GM23338 (cell line): ENCODE measurements around the gene GUCY1A2. TPM values are rescaled to one million over a fixed set of nuclear protein-coding genes. Genes with fewer than 3 reads are reported as not detected.

ENCODE experiments used
- ATAC-seq: fragments of 200-7000 bp; cut with Tn5 transposase; 3 replicates; pipeline ENCODE4 v1.9.1; 2020
- DNase-seq: peaks from one replicate; pipeline ENCODE4 v3.0.0-alpha.2; 2015; ENCODE audit warnings: low spot score
- H2AFZ ChIP-seq: fragments of 200-600 bp; sonication (generic); 2 replicates; pipeline ENCODE4 v1.8.0; 2016; ENCODE audit warnings: antibody characterized with exemption, mild to moderate bottlenecking, moderate library complexity
- H3F3A ChIP-seq: fragments of 200-600 bp; sonication (generic); replicated peaks from 2 replicates; pipeline ENCODE4 v1.8.0; 2017; ENCODE audit warnings: antibody characterized with exemption, mixed run types, low read depth
- H3K27ac ChIP-seq: fragments of 200-600 bp; sonication (generic); 2 replicates; pipeline ENCODE4 v1.6.1; 2016; ENCODE audit warnings: low read depth
- H3K27me3 ChIP-seq: fragments of 200-600 bp; sonication (generic); 2 replicates; pipeline ENCODE4 v1.8.0; 2016; ENCODE audit warnings: mild to moderate bottlenecking, mixed run types, moderate library complexity; ENCODE audit not compliant: insufficient read depth
- H3K36me3 ChIP-seq: fragments of 200-600 bp; sonication (generic); 2 replicates; pipeline ENCODE4 v1.8.0; 2016; ENCODE audit warnings: mild to moderate bottlenecking; ENCODE audit not compliant: insufficient read depth
- H3K4me1 ChIP-seq: fragments of 200-600 bp; sonication (generic); 2 replicates; pipeline ENCODE4 v1.8.0; 2016; ENCODE audit warnings: mild to moderate bottlenecking, moderate library complexity; ENCODE audit not compliant: insufficient read depth
- H3K4me2 ChIP-seq: fragments of 200-600 bp; sonication (generic); 2 replicates; pipeline ENCODE4 v1.7.1; 2017; ENCODE audit warnings: mixed run types
- H3K4me3 ChIP-seq: fragments of 200-600 bp; sonication (generic); 2 replicates; pipeline ENCODE4 v1.6.1; 2016; ENCODE audit warnings: mixed run types
- H3K79me2 ChIP-seq: fragments of 200-600 bp; sonication (generic); replicated peaks from 2 replicates; pipeline ENCODE4 v1.8.0; 2017; ENCODE audit warnings: mild to moderate bottlenecking; ENCODE audit not compliant: insufficient read depth
- H3K9me2 ChIP-seq: fragments of 200-600 bp; sonication (generic); 2 replicates; pipeline ENCODE4 v1.8.0; 2017; ENCODE audit not compliant: insufficient read depth
- H4K20me1 ChIP-seq: fragments of 200-600 bp; sonication (generic); replicated peaks from 2 replicates; pipeline ENCODE4 v1.8.0; 2017; ENCODE audit warnings: mild to moderate bottlenecking; ENCODE audit not compliant: insufficient read depth
- H3K27ac Mint-ChIP-seq: 2 replicates; pipeline ENCODE4 v1.8.0; 2020; ENCODE audit warnings: inconsistent platforms, mild to moderate bottlenecking, moderate library complexity, mixed read lengths
- H3K27me3 Mint-ChIP-seq: 3 replicates; pipeline ENCODE4 v1.8.0; 2022; ENCODE audit warnings: low read depth, mild to moderate bottlenecking, moderate library complexity, mixed read lengths, inconsistent platforms; ENCODE audit not compliant: insufficient read depth, poor library complexity
- H3K36me3 Mint-ChIP-seq: 3 replicates; pipeline ENCODE4 v1.8.0; 2021; ENCODE audit warnings: low read depth, mild to moderate bottlenecking, inconsistent platforms, moderate library complexity, mixed read lengths
- H3K4me1 Mint-ChIP-seq: 3 replicates; pipeline ENCODE4 v1.8.0; 2020; ENCODE audit warnings: mild to moderate bottlenecking, inconsistent platforms, mixed read lengths
- H3K4me3 Mint-ChIP-seq: 3 replicates; pipeline ENCODE4 v1.8.0; 2021; ENCODE audit warnings: moderate library complexity, mild to moderate bottlenecking, inconsistent platforms, mixed read lengths
- H3K9me3 Mint-ChIP-seq: 3 replicates; pipeline ENCODE4 v1.8.0; 2020; ENCODE audit warnings: moderate library complexity, mild to moderate bottlenecking, inconsistent platforms, mixed read lengths
- CREB1 ChIP-seq: fragments of 250-450 bp; sonication (Bioruptor Pico); IDR thresholded peaks from 2 replicates; pipeline ENCODE4 v1.5.0; 2020; ENCODE audit warnings: low read depth, mild to moderate bottlenecking, moderate library complexity
- CTCF ChIP-seq, 2 experiments: fragments of 200-600 bp in 1 of 2; sonication (generic) in 1 of 2; conservative IDR thresholded peaks; 2 replicates each; pipeline versions ENCODE4 v1.5.1 to v1.6.1; 2016 to 2017; ENCODE audit warnings: antibody characterized with exemption in 2 of 2, low read depth in 2 of 2, mild to moderate bottlenecking in 2 of 2, moderate library complexity in 1 of 2
- ETS1 ChIP-seq: IDR thresholded peaks from 2 replicates; pipeline ENCODE4 v1.6.1; 2016; ENCODE audit warnings: antibody characterized with exemption
- EZH2 ChIP-seq: fragments of 200-600 bp; sonication (generic); IDR thresholded peaks from one replicate; pipeline ENCODE4 v1.8.0; 2017; ENCODE audit warnings: antibody characterized with exemption, mild to moderate bottlenecking, low read depth; ENCODE audit not compliant: unreplicated experiment
- EZH2phosphoT487 ChIP-seq: fragments of 200-600 bp; sonication (generic); IDR thresholded peaks from one replicate; pipeline ENCODE4 v1.8.1; 2018; ENCODE audit warnings: antibody characterized with exemption; ENCODE audit not compliant: unreplicated experiment
- JUNB ChIP-seq: IDR thresholded peaks from one replicate; pipeline ENCODE4 v1.6.1; 2016; ENCODE audit warnings: antibody characterized with exemption; ENCODE audit not compliant: unreplicated experiment
- ZNF114 ChIP-seq: fragments of 250-450 bp; sonication (Bioruptor Pico); IDR thresholded peaks from 2 replicates; pipeline ENCODE4 v1.5.0; 2020; ENCODE audit warnings: mild to moderate bottlenecking, moderate library complexity
- ZNF331 ChIP-seq: fragments of 250-450 bp; sonication (Bioruptor Pico); IDR thresholded peaks from 2 replicates; pipeline ENCODE4 v1.5.0; 2020; ENCODE audit warnings: low read depth, mild to moderate bottlenecking, moderate library complexity
- ZNF462 ChIP-seq: fragments of 250-450 bp; sonication (Bioruptor Pico); IDR thresholded peaks from 2 replicates; pipeline ENCODE4 v1.5.0; 2020; ENCODE audit warnings: mild to moderate bottlenecking, moderate library complexity
- polyA plus RNA-seq: library from polyadenylated mRNA; unstranded; fragments of >200 nt; fragmentation: Nextera tagmentation; extraction: Ambion mirVana; gene quantifications from 2 replicates; pipeline ENCODE4 v1.2.1, GENCODE V29; 2016
- total RNA-seq: library from RNA; depleted of rRNA; stranded (reverse); fragments of >200 nt; shearing (Covaris generic); gene quantifications from 2 replicates; pipeline ENCODE4 v1.2.3, GENCODE V29; 2014

The GUCY1A2 gene
- total and polyA plus RNA-seq, 2 experiments from 2014 or later: 0.36 to 1.4 TPM

- peaks cover 15% of the 10 kb centered on the region for H3K4me1 Mint-ChIP-seq
- H3K9me3 Mint-ChIP-seq: no peaks in the 10 kb centered on the region
- H3K4me3 ChIP-seq: no peak overlapping the region
- H3K4me3 Mint-ChIP-seq: no peak overlapping the region
- no peak for DNase-seq
- no peaks in the 10 kb centered on the region for H3K27me3 Mint-ChIP-seq
- no peaks in the 10 kb centered on the region for H3F3A ChIP-seq
- no peak for ATAC-seq
- no peaks in the 10 kb centered on the region for H4K20me1 ChIP-seq
- no peaks in the 10 kb centered on the region for H3K9me2 ChIP-seq
- no peak overlapping the region for H3K4me2 ChIP-seq
- TF ChIP-seq EZH2phosphoT487 (no peak), EZH2 (no peak), ETS1 (no peak)
- no peaks in the 10 kb centered on the region for H3K79me2 ChIP-seq
- H2AFZ ChIP-seq: no peak overlapping the region
- H3K27ac Mint-ChIP-seq: no peak overlapping the region
- H3K27me3 ChIP-seq: no peaks in the 10 kb centered on the region
- H3K27ac ChIP-seq: no peak overlapping the region
- peaks cover 7% of the 10 kb centered on the region for H3K4me1 ChIP-seq
- H3K36me3 ChIP-seq: no peaks in the 10 kb centered on the region
- no peaks in the 10 kb centered on the region for H3K36me3 Mint-ChIP-seq
Measured at GRCh38 chr11:106770489-106771085, 247.7 kb downstream of the GUCY1A2 start.

GRCh38 chr11:106765469-106766258, 252.6 kb downstream of the GUCY1A2 start:
- Mint-ChIP-seq H3K4me1 (peaks cover 22% of the 10 kb centered on the region), H3K9me3 (no peaks in the 10 kb centered on the region), H3K4me3 (no peak overlapping the region), H3K27ac (peak overlapping the region; percentile 65; the same call in 1 of the 2 replicates), H3K27me3 (no peaks in the 10 kb centered on the region), H3K36me3 (no peaks in the 10 kb centered on the region)
- peak; percentile 12 for DNase-seq
- no peaks in the 10 kb centered on the region for H3K27me3 ChIP-seq
- H2AFZ ChIP-seq: no peak overlapping the region
- no peaks in the 10 kb centered on the region for H3K36me3 ChIP-seq
- ATAC-seq: peak; percentile 32; the same call in 2 of the 3 replicates
- peaks cover 9% of the 10 kb centered on the region for H3K4me1 ChIP-seq
- no peak overlapping the region for H3K4me2 ChIP-seq
- no peaks in the 10 kb centered on the region for H3F3A ChIP-seq
- H3K9me2 ChIP-seq: no peaks in the 10 kb centered on the region
- H3K79me2 ChIP-seq: no peaks in the 10 kb centered on the region
- no peaks in the 10 kb centered on the region for H4K20me1 ChIP-seq
- H3K27ac ChIP-seq: no peak overlapping the region
- no peak overlapping the region for H3K4me3 ChIP-seq
- no peak for TF ChIP-seq EZH2phosphoT487
- no peak for TF ChIP-seq JUNB
- TF ChIP-seq EZH2: no peak
- TF ChIP-seq ETS1: no peak
- TF ChIP-seq ZNF331 (CRISPR knock-in tag): no peak
- TF ChIP-seq ZNF462: no peak
- no peak for TF ChIP-seq ZNF114 (CRISPR knock-in tag)
- no peak for TF ChIP-seq CTCF (conservative IDR thresholded peaks at IDR 0.05; ENCODE audit: low read depth in 2 of 2)
- TF ChIP-seq CREB1 (CRISPR knock-in tag): no peak
